GM19455 (cell line): ENCODE data around the gene MED7.

Experiments
- ATAC-seq: cut with Tn5 transposase; IDR thresholded peaks from one replicate; pipeline ENCODE4 v1.9.1; 2021; ENCODE audit not compliant: unreplicated experiment

The MED7 gene

GRCh38 chr5:157107508-157107907 lies 35.2 kb downstream of the MED7 start:
- no peak for ATAC-seq

- ATAC-seq: no peak
These were observed 35.8 kb downstream of the MED7 start for GRCh38 chr5:157106630-157107461.

GRCh38 chr5:157100140-157100679 lies 42.5 kb downstream of the MED7 start:
- no peak for ATAC-seq

GRCh38 chr5:157088342-157088990 lies 54.2 kb downstream of the MED7 start:
- peak; percentile 71 for ATAC-seq
